NCI-H748 (cell line): ENCODE results near the gene BATF.

Experiments
- DNase-seq: peaks from one replicate; lab custom pipeline; 2025; ENCODE audit not compliant: unreplicated experiment; lab: John Stamatoyannopoulos, UW

BATF gene

DNA sequence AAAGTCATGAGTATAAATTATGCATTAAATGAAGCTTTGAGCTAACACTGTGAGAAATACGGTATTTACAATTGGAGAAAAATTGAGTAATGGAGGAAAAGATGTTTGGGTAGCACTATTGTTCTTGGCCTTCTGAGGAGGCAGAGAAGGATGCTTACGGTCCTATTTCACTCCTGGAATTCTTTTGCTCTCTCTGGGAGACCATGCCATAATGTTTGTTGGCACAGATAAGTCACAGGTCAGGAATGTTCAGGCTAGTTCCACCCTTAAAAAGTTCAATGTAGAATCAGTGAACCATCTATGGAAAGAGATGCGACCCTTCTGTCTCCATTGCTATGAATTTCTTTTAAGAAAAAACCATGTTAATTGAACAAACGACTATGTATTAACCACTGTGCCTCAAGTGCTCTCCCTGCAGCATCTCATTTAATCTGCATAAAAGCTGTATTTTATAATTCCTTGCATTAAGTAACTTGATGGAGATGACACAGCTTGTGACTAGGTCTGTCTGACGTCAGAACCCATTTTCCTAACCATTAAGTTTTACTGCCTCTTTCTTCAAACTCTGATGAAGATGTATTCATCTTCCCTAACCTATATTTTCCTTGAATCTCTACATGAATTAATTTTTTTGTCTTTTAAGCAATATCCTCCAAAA is 9.5 kb downstream of the BATF start:
- DNase-seq: no peak

GRCh38 chr14:75533791-75534555 is 11.7 kb downstream of the BATF start:
- DNase-seq: no peak

DNA sequence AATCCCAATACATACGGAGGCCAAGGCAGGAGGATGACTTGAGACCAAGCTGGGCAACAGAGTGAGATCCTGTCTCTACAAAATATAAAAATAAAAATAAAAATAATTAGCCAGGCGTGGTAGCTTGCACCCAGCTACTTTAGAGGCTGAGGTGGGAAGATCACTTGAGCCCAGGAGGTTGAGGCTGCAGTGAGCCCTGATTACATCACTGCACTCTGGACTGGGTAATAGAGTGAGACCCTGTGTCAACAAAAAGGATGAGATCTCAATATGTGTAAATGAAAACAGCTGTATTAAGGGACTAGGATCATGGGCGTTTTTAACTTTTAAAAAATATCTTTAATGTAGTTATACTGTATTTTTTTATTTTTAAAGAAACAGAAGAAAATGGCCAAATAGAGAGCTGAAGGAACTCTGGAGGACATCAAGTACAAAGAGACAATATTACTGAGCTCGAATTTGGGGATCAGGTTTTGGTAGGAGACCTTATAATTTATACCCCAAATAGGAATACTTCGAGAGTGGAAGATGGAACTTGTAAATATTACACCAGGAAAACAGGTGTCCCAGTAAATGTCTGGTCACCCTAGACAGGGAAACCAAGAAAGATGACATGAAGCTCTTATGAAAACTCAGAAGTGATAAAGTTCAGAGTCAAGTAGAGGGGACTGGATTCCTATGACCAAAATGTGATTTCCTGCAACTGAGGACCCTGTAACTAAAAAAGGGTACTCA is 13.1 kb downstream of the BATF start:
- DNase-seq: no peak

- no peak for DNase-seq
These were observed 14.8 kb downstream of the BATF start for GRCh38 chr14:75537071-75537470.

- DNase-seq: no peak
These were observed 16.9 kb downstream of the BATF start for GRCh38 chr14:75539162-75539560.

GRCh38 chr14:75539561-75540478 is 17.6 kb downstream of the BATF start:
- DNase-seq: no peak

DNA sequence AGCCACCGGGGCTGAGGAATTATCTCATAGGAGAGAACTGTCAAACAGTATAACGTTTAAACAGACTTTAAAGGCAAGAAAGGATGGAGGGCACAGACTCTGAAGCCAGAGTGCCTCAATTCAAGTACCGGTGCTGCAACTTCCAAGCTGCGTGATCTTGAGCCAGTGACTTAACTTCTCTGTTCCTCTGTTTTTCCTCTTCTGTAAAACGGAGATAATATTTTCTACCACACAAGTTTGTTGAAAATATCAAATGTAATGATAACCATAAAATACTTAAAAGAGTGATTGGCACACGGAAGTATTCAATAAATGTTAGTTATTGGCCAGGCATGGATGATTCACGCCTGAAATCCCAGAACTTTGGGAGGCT is 18.2 kb downstream of the BATF start:
- no peak for DNase-seq

GRCh38 chr14:75542588-75543091 is 20.4 kb downstream of the BATF start:
- no peak for DNase-seq

DNA sequence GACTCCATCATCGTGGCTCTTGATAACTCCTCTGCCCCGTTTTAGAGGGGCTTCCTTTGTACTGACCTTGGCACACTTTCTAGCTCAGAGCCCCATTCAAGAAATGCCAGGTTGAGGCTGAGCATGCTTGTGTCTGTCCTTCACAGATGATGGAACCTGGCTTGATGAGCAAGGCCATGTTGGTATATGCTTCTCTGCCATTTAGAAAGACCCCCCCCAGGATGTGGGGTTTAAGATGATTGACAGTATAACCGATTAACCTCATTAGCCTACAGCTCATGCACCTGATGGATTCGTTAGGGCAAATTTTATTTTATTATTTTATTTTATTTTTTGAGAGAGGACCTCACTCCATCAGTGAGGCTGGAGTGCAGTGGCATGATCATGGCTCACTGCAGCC is 21.0 kb downstream of the BATF start:
- DNase-seq: no peak

- no peak for DNase-seq
These were observed 21.5 kb downstream of the BATF start for GRCh38 chr14:75543786-75544185.

DNA sequence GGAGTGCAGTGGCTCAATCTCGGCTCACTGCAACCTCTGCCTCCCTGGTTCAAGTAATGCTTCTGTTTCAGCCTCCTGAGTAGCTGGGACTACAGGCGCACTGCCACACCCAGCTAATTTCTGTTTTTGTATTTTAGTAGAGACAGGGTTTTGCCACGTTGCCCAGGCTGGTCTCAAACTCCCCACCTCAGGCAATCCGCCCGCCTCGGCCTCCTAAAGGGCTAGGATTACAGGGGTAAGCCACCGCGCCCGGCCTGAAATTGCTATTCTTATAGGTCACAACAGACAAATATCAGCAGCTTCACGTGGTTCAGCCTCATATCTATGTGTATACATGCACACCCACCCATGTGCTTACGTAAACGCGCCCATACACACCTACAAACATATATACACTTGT is 23.6 kb downstream of the BATF start:
- no peak for DNase-seq

DNA sequence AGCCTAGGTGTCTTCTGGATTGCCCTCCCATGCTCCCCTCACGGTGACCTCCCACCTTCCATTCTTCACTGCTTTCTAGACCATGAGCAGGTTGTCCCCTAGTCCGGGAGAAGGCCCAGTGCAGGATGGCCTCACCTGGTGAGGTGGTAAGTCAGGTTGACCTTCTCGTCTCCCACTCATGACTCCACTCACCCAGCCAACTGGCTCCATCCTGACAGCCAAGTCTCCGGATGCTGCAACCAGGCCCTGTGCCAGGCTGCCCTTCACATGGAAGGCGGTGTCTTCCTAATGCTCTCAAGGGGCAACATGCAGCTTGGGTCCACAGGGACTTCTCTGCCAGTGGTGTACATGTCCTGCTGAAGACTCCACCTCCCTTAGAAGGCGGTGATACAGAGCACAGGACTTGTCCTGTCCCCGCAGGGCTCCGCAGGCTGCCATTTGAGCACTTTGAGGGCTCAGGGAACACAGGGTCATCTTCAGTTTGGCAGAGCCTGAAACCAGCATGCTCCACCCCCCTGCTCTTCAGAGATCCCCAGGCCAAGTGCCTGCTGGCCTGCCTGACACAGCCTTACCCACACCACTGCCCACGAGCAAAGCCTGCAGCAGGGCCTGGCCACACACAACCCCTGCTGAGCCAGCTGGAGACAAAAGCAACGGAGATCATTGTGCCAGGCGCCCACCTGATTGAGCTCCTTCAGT is 25.4 kb downstream of the BATF start:
- DNase-seq: no peak

- no peak for DNase-seq
These were observed 26.3 kb downstream of the BATF start for GRCh38 chr14:75548544-75548943.

DNA sequence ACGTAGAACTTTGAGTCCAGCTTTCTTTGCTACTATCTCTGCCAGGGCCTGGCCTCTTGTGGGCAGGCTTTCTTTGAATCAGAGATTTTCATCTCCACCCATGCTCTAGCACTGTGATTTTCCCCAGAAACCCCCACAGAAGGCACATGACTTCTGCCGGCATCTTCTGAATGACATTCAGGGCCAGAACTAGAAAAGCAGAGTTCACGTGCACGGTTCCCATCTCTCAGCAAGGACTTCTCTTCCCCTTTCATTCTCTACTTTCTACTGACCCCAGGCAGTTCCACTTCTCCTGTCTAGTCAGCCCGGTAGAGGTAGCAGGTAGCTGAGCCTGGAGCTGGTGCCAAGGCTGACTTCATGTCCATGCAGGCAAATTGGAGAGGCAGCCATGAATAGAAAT is 26.9 kb downstream of the BATF start:
- DNase-seq: no peak

DNA sequence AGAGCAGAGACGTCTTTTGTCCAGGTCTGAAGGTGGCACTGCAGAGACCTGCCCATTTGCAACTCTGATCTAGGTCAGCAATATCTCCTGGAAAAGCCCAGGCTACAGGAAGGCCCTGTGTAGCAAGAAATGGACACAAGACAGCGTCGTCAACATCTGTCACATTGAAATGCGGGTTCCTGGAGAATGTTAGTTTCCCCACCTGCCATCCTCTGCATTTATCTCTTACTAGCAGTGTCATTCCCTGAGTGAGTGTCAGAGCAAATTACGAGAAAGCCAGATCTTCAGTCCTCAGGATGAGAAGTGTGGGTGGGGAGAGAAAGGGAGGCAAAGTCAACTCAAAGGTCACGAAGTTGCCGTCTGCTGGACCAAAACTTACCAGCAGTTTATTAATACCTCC is 28.8 kb downstream of the BATF start:
- DNase-seq: no peak

DNA sequence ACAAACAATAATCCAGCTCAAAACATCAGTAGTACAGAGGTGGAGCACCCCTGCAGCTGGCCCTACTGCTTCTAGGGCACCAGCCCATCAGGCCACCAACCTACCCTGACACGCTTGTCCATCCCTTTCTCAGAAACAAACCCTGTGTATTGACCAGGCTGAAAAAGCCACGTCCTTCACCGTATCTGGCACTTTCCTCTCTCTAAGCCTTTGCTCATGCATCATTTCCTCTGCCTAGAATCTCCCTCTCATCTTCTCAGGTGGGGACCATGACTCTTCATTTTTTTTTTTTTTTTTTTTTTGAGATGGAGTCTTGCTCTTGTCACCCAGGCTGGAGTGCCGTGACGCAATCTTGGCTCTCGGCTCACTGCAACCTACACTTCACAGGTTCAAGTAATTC is 30.9 kb downstream of the BATF start:
- DNase-seq: no peak

DNA sequence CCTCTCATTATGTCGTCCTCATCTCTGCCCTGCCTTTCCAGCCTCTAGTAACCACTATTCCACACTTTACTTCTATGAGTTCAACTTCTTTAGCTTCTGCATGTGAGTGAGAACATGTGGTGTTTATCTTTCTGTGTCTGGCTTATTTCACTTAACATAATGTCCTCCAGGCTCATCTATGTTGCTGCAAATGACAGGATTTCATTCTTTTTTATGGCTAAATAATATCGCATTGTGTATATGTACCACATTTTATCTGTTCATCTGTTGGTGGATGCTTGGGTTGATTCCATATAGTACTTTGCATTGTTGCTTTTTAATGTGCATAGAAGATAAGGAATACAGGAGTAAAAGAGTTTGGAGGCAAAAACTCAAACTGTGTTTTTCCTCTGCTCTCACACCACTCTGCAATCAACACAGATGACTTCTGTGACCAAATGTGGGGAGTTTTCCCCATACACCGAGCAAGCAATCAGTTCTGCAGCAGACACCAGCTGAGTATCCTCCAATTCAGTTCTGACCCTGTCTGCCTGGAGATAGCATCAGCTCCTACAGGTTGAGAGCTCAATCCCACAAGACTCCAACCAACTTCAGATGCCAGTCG is 31.6 kb downstream of the BATF start:
- DNase-seq: no peak

- DNase-seq: no peak
These were observed 32.2 kb downstream of the BATF start for GRCh38 chr14:75554482-75554881.

DNA sequence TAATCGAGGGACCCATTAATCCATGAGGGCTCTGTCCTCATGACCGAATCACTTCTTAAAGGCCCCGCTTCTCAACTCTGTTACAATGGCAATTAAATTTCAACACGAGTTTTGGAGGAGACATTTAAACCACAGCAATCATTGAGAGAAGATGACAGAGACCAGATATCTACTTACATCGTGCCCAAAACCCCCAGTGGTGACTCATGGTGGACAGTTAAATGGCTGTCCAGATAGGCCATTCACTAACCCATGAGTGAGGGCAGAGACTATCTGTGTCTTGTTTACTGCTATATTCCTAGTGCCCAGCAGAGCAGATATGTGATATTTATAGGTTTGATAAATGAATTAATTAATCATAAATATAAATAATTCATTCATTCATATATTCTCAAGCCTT is 36.2 kb downstream of the BATF start:
- no peak for DNase-seq

DNA sequence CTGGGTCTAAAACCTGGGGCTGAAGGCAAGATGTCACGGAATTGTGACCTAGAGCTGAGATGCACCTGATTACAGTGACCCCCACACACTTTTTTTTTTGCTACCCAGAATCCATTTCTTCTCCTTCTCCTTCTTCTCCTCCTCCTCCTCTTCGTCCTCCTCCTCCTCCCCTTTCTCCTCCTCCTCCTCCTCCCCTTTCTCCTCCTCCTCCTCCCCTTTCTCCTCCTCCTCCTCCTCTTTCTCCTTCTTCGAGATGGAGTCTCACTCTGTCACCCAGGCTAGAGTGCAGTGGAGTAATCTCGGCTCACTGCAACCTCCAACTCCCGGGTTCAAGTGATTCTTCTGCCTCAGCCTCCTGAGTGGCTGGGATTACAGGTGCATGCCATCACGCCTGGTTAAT is 36.8 kb downstream of the BATF start:
- DNase-seq: no peak
